ENCODE measurements around the gene RNF44. TPM values are rescaled to one million over a fixed set of nuclear protein-coding genes. Genes with fewer than 3 reads are reported as not detected.

Gene RNF44
- total RNA-seq, 2 donors from 2014 or later: 228 to 288 TPM

GRCh38 chr5:176537554-176538229 lies 490 bp upstream of the RNF44 start:
- DNase-seq (peak; percentile 90 to 96 (median 90)), ATAC-seq (peak; percentile 80)
- no peaks in the 10 kb centered on the region for H3K27me3 Mint-ChIP-seq
- peak overlapping the region; percentile 99 for H3K27ac Mint-ChIP-seq
- peak overlapping the region; percentile 97 for H3K4me3 Mint-ChIP-seq
- H3K36me3 Mint-ChIP-seq (ENCODE audit: low read depth): peaks cover 3% of the 10 kb centered on the region
- peaks cover 65% of the 10 kb centered on the region for H3K4me1 Mint-ChIP-seq
- H3K9me3 ChIP-seq (ENCODE audit: control insufficient read depth, low read length, poor library complexity, severe bottlenecking): no peaks in the 10 kb centered on the region

GRCh38 chr5:176536132-176536901 lies 885 bp downstream of the RNF44 start:
- no peaks in the 10 kb centered on the region for H3K9me3 ChIP-seq (ENCODE audit: control insufficient read depth, low read length, poor library complexity, severe bottlenecking)
- ATAC-seq (peak; percentile 24), DNase-seq (peak; percentile 61 to 78 (median 71))
- Mint-ChIP-seq H3K27ac (peak overlapping the region; percentile 99), H3K4me1 (peaks cover 61% of the 10 kb centered on the region), H3K27me3 (no peaks in the 10 kb centered on the region), H3K4me3 (peak overlapping the region; percentile 97), H3K36me3 (ENCODE audit: low read depth) (peaks cover 3% of the 10 kb centered on the region)

GRCh38 chr5:176535664-176536131 lies 1.5 kb downstream of the RNF44 start:
- DNase-seq: no peak
- no peak for ATAC-seq
- Mint-ChIP-seq H3K27ac (peak overlapping the region; percentile 99), H3K36me3 (ENCODE audit: low read depth) (peaks cover 3% of the 10 kb centered on the region), H3K27me3 (no peaks in the 10 kb centered on the region), H3K4me1 (peaks cover 59% of the 10 kb centered on the region), H3K4me3 (peak overlapping the region; percentile 97)
- no peaks in the 10 kb centered on the region for H3K9me3 ChIP-seq (ENCODE audit: control insufficient read depth, low read length, poor library complexity, severe bottlenecking)

GRCh38 chr5:176535101-176535663 lies 2.0 kb downstream of the RNF44 start:
- DNase-seq: peak in 1 of 3 donors; percentile 35
- Mint-ChIP-seq H3K36me3 (ENCODE audit: low read depth) (peaks cover 3% of the 10 kb centered on the region), H3K27me3 (no peaks in the 10 kb centered on the region), H3K27ac (peak overlapping the region; percentile 99), H3K4me3 (peak overlapping the region; percentile 97), H3K4me1 (peaks cover 54% of the 10 kb centered on the region)
- ATAC-seq: no peak
- H3K9me3 ChIP-seq (ENCODE audit: control insufficient read depth, low read length, poor library complexity, severe bottlenecking): no peaks in the 10 kb centered on the region

- Mint-ChIP-seq H3K36me3 (ENCODE audit: low read depth) (peaks cover 3% of the 10 kb centered on the region), H3K27ac (peak overlapping the region; percentile 99), H3K4me1 (peaks cover 52% of the 10 kb centered on the region), H3K4me3 (peak overlapping the region; percentile 97), H3K27me3 (no peaks in the 10 kb centered on the region)
- no peaks in the 10 kb centered on the region for H3K9me3 ChIP-seq (ENCODE audit: control insufficient read depth, low read length, poor library complexity, severe bottlenecking)
- ATAC-seq (no peak), DNase-seq (no peak)
These were observed 2.6 kb downstream of the RNF44 start for GRCh38 chr5:176534640-176535039.

GRCh38 chr5:176533894-176534611 lies 3.1 kb downstream of the RNF44 start:
- DNase-seq (peak in 2 of 3 donors; percentile 24 to 37), ATAC-seq (no peak)
- peaks cover 3% of the 10 kb centered on the region for H3K36me3 Mint-ChIP-seq (ENCODE audit: low read depth)

GRCh38 chr5:176533390-176533789 lies 3.8 kb downstream of the RNF44 start:
- H3K27ac Mint-ChIP-seq: peak overlapping the region; percentile 99
- H3K27me3 Mint-ChIP-seq: no peaks in the 10 kb centered on the region
- ATAC-seq: no peak
- no peaks in the 10 kb centered on the region for H3K9me3 ChIP-seq (ENCODE audit: control insufficient read depth, low read length, poor library complexity, severe bottlenecking)
- H3K4me1 Mint-ChIP-seq: peaks cover 52% of the 10 kb centered on the region
- H3K36me3 Mint-ChIP-seq (ENCODE audit: low read depth): peaks cover 3% of the 10 kb centered on the region
- DNase-seq: no peak
- peak overlapping the region; percentile 97 for H3K4me3 Mint-ChIP-seq

More at GRCh38 chr5:176533894-176534611, 3.1 kb downstream of the RNF44 start:
- peak overlapping the region; percentile 99 for H3K27ac Mint-ChIP-seq
- no peaks in the 10 kb centered on the region for H3K27me3 Mint-ChIP-seq
- H3K4me1 Mint-ChIP-seq: peaks cover 51% of the 10 kb centered on the region
- peak overlapping the region; percentile 97 for H3K4me3 Mint-ChIP-seq
- H3K9me3 ChIP-seq (ENCODE audit: control insufficient read depth, low read length, poor library complexity, severe bottlenecking): no peaks in the 10 kb centered on the region

- no peak for DNase-seq
- no peak for ATAC-seq
- peaks cover 48% of the 10 kb centered on the region for H3K4me1 Mint-ChIP-seq
- peak overlapping the region; percentile 99 for H3K27ac Mint-ChIP-seq
- no peaks in the 10 kb centered on the region for H3K9me3 ChIP-seq (ENCODE audit: control insufficient read depth, low read length, poor library complexity, severe bottlenecking)
- no peaks in the 10 kb centered on the region for H3K27me3 Mint-ChIP-seq
- peak overlapping the region; percentile 97 for H3K4me3 Mint-ChIP-seq
- peaks cover 3% of the 10 kb centered on the region for H3K36me3 Mint-ChIP-seq (ENCODE audit: low read depth)
These were observed 4.4 kb downstream of the RNF44 start for GRCh38 chr5:176532795-176533194.

- ATAC-seq: no peak
- H3K27ac Mint-ChIP-seq: peak overlapping the region; percentile 91
- no peaks in the 10 kb centered on the region for H3K9me3 ChIP-seq (ENCODE audit: control insufficient read depth, low read length, poor library complexity, severe bottlenecking)
- H3K4me3 Mint-ChIP-seq: peak overlapping the region; percentile 97
- no peaks in the 10 kb centered on the region for H3K27me3 Mint-ChIP-seq
- H3K36me3 Mint-ChIP-seq (ENCODE audit: low read depth): peaks cover 3% of the 10 kb centered on the region
- H3K4me1 Mint-ChIP-seq: peaks cover 44% of the 10 kb centered on the region
- no peak for DNase-seq
These were observed 5.2 kb downstream of the RNF44 start for GRCh38 chr5:176531902-176532493.

GRCh38 chr5:176530983-176531901 lies 6.0 kb downstream of the RNF44 start:
- no peak for DNase-seq
- Mint-ChIP-seq H3K4me1 (peaks cover 44% of the 10 kb centered on the region), H3K4me3 (peak overlapping the region; percentile 97), H3K27ac (peak overlapping the region; percentile 91), H3K27me3 (no peaks in the 10 kb centered on the region), H3K36me3 (ENCODE audit: low read depth) (peaks cover 3% of the 10 kb centered on the region)
- H3K9me3 ChIP-seq (ENCODE audit: control insufficient read depth, low read length, poor library complexity, severe bottlenecking): no peaks in the 10 kb centered on the region
- no peak for ATAC-seq

GRCh38 chr5:176530393-176530982 lies 6.7 kb downstream of the RNF44 start:
- ATAC-seq (no peak), DNase-seq (no peak)
- Mint-ChIP-seq H3K36me3 (ENCODE audit: low read depth) (no peaks in the 10 kb centered on the region), H3K27me3 (no peaks in the 10 kb centered on the region), H3K4me1 (peaks cover 42% of the 10 kb centered on the region), H3K4me3 (peak overlapping the region; percentile 97), H3K27ac (peak overlapping the region; percentile 91)
- no peaks in the 10 kb centered on the region for H3K9me3 ChIP-seq (ENCODE audit: control insufficient read depth, low read length, poor library complexity, severe bottlenecking)
